Measurements from ENCODE around the gene SUPT3H.

GRCh38 chr6:45148711-45149341 is 228.9 kb downstream of the SUPT3H start:
- TF ChIP-seq CTCF (conservative IDR thresholded peaks at IDR 0.05) (no peak), ZFX (IDR thresholded peaks at IDR 0.05) (no peak)
